Measurements from ENCODE around the gene NKX3-2.

DNA sequence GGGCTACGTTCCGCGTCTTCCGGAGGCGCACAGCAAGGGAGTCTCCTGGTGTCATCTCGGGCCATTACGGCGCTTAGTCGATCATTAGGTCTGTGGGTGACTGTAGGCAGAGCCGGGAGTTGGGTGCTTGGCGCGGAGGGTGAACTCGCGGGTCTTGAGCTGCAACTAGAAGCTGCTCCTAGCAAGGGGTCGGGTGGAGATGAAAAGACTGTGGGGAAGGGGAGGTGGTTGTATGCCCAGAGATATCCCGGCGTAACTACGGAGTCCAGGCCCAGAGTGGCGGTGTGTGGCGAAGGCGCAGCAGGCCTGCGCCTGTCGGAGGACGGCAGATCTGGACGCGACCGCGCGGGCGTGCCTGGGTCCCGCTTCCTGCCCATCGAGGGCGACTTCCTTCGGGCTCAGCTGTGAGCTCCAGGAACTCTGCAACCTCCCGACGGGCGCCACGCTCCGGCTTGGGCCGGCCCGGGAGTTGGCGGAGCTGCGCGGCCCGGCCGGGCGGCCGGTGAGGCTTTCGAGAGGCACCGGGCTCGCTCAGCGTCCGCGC lies 2.7 kb upstream of the NKX3-2 start:
- TF ChIP-seq EP300 (IDR thresholded peaks at IDR 0.05) (no peak), CTCF (IDR thresholded peaks at IDR 0.05) (no peak), POLR2A (IDR thresholded peaks at IDR 0.05) (no peak)
